HG03175 (cell line): ENCODE data around the gene HIVEP3.

Experiments
- ATAC-seq: cut with Tn5 transposase; IDR thresholded peaks from one replicate; pipeline ENCODE4 v1.9.1; 2021; ENCODE audit warnings: mild to moderate bottlenecking, moderate library complexity; ENCODE audit not compliant: unreplicated experiment

Gene HIVEP3

DNA sequence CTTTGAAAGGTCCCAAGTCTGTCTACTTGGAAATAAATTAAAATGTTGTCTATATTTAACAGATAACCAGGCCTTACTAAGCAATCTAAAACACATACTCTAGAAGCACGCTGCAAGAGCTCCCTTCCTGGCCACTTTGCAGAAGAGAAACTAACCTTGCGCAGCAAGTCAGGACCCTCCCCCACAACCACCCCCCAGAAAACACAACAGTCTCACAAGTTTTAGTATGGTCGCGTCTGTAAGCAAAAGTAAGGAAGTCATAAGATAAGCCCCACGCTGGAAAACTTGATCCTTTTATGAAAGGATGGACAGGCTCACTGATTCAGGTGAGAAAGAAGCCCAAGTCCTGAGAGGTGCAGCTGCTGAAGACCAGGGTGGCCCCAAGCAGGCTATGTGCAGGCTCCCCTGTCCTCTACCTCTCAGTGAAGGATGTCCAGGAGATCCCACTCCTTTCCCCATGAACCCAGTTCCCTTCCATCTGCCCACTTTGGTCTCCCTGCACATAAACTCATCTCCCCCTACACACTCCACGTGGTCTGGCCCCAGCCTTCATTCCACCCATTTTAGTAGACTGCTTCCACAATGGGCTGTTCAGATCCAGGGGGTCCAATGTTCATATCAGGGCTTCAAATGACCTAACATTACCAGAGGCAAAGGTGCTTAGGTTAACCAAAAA is 23.8 kb downstream of the HIVEP3 start:
- ATAC-seq, result no peak

DNA sequence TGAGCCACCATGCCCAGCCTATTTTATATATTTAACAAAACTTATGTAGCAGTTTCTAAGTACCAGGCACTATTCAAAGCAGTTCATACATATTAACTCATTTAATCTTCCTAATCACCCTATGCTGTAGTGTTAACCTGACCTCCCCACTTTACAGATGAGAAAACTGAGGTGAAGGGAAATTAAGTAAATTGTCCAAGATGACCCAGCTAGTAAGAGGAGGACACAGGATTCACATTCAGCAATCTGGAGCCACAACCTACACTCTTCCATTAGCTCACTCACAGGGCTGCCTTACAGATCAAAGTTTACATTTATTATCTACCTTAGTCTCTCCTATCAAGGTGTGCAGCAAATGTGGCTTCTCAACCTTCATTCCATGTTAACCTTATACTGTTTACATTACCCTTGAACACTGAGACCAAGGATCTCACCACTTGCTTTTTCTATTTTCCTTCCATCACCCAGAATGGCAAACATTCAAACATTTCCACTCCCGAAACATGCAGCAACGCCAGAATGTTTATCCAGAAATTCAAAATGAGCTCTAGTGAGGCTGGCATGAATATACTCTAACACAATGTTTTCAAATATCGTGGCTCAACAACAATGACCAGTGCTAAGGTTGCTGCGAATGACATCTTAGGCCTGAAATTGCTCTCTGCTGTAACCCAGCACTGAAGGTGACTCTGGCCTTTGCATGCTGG is 24.5 kb downstream of the HIVEP3 start:
- no peak for ATAC-seq

DNA sequence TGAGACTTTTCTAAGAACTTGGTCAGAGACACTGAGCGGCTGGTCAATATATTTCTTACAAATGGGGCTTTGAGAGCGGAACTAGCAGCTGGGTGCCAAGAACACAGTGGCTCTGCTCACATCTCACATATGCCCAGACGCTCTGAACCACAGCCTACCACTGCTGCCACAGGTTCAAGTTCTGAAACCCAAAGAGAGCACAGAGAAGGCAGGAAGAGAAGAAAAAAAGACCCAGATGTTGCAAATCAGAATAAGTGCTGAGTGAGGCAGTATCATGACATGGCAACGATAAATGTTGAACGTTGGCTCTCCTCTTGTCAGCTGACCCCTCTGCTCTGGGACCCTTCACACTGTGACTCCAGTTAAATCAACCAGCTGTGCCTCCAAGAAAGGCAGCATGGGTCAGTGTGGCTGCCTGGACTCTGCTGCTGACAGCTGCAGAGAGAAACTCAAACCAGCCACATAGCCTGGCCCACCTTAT is 26.4 kb downstream of the HIVEP3 start:
- no peak for ATAC-seq

DNA sequence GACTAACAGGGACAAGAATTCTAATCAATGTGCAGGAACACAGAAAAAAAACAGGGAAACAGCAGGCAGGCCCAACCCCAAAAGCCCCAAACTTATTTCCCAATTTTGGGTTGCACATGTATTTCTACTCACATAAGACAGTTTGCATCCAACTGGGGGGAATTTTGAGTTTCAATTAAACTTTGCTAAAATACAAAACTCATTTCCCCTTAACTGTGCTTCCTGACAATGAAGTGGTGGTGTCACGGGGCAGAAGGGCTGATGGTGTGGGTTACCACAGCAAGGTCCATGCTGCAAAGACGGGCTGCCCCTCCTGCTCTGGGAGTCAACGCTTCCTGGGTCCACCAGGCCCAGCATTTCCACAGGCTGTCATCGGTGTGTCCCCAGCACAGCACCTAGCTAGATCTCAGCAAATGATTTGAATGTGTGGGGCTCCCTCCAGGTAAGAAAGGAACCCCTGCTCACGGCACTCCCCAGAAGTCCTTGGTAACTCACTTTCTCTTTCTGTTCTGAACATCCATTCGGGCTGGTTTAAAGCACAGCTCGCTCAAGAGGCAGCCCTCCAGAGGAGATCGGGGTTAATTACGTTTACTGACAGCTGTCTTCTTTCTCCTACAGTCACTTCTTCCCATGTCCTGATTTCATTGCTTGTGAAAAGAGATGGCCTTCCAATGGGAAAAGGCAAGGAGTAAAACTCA is 27.4 kb downstream of the HIVEP3 start:
- peak; percentile 88 for ATAC-seq

DNA sequence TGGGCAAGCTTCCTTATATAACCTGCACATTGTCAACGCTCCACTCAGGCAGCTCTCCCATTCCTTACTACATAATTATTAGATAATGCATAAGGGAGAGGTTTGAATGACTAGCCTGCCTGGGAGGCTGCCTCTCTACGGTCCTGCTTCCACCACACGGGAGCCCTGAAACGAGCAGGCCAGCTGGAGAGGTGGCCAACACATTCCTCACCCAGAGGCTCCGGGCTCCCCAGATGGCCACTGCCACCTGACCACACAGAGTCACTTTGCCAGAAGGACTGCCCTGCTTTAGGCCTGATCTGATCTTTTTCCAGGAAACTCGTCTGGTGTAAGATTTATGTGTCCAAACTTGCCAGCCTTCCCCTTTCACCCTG is 27.9 kb downstream of the HIVEP3 start:
- no peak for ATAC-seq

DNA sequence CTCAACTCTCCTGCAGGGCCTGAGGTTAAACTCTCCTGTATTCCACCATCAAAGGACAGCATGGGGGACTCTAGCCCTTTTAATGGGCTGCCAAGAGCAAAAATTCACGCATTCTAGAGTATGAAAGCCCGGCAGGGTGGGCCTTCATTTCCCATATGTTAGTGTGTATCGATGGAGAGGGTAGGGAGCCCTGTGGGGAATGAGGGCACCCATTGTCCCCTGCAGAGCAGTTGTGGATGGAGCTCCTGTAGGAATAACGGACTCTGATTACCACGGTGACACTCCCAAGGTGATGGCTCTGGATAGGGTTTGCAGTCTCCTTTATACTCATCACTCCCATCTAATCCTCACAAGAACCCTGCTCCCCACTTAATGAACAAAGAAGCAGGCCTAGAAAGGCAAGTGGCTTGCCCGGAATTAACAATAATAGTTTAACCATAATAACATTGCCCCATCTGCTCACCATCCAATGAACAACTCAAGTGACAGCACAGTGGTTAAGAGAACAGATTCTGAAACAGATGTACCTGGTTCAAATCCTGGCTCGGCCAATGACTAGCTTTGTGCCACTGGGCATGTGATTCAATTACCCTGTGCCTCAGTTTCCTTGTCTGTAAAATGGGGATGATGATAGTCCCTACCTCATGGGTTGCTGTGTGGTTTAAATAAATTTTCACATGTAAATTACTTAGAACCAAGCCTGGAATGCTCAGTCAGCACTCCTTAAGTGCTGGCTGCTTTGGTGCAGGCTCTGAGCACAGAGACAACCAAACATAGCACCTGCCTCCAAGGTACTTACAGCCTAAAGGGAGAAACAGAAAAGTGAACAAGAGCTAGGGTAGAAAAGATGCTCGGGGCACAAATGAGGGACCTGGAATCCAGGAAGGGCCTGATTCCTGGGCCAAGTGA is 29.0 kb downstream of the HIVEP3 start:
- no peak for ATAC-seq

DNA sequence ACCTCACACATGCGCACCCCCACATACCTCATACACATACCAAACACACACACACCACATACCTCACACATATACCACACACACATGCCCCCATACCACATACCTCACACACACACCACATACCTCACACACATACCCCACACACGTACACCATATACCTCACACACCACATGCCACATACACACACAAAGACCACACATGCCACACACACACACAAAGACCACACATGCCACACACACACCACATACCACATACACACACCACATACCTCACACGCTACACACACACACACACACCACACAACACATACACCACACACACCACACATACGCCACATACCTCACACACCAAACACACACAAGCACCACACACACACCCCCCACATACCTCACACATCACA is 30.0 kb downstream of the HIVEP3 start:
- ATAC-seq, result no peak

DNA sequence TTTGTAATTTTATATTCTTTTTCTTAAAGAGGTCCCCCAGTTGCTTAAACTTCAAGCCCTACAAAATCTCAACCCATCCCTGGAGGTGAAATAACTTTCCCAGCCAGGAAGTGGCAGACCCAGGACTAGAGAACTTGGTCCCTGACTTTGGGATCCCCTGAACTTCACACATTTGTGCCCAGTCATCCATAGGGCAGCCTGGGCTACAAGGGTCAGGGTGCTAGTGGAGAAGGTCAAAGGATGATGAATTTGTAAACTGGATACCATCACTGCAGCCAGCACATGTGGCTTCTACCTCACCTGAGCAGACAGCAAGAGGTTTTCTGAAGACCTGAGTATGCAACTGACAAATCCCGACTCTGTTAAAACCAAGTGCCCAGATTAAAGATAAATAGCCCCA is 31.4 kb downstream of the HIVEP3 start:
- ATAC-seq, result no peak

DNA sequence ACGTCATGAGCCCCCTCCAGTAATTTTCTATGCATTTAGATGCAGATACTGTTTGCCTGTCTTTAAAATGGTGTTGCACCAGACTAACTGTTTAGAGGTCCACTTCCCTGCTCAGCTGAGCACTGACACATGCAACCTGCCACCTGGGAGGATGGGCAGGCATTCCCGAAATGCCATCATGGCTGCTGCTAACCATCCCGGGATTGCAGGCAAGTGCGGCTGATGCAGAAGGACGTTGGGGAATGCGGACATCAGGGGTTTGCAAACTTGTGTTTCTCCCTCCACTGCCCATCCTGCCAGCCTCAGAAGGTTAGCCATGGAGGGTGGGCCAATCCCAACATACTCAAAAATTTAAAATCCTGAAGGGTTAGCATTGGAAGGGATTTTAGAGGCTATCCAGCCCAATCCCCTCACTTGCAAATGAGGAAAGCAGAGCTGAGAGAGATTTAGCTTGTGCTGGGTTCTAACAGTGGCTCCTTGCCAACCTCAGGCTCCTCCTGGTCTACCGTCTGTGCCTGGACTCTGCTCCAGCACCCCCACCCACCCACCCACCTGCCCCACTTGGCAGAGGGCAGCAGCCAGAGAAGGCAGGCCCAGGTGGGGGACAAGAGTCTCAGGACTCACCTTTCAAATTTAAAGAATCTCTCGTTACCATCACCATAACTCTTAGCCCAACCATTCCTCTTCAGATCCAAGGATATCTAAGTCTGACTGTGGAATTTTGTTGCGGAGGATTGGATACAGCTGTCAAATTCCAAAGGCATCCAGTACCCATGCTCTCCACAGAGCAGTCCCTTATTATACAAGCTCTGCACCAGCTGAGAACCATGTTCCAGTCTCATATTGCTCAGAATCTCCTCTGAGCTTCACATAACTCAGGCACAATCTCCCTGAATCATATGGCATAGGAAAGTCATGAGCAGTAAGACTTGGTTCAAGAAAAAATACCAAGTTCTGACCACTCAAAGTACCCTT is 34.2 kb downstream of the HIVEP3 start:
- ATAC-seq, result no peak

DNA sequence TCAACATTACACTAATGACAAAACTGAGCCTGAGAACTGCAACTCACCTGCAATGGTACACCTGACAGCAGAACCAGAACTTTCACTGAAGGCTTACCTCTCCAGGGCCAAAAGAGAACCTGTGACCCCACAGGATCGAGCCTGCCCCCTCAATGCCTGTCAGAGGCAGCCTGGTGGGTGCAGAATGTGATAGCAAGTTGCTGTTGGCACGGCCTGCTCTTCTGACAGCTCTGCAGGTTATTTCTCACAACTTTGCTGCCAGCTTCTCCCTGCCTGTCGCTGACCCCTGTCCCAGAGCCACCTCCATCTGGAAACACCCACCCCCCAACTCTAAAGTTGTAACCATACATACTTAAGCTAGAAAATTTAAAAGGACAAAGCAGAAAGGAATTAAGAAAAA is 35.2 kb downstream of the HIVEP3 start:
- ATAC-seq, result no peak

DNA sequence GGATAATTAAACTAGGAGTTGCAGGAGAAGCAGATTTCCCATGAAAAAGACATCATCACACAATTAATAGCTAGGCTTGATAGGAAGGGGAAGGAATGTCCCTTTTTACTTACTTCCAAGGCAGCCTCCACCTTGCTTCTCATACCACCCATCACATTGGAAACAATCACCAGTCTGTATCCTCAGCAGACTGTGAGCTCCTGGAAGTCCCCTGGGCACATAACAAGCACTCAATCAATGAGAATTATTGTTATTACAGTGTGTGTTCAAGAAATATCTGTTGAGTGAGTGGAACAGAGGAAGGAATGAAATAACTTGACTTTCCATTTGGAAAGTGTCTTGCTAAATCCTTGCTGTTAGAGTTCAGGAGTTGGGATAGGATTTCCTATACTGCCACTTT is 36.2 kb downstream of the HIVEP3 start:
- no peak for ATAC-seq

DNA sequence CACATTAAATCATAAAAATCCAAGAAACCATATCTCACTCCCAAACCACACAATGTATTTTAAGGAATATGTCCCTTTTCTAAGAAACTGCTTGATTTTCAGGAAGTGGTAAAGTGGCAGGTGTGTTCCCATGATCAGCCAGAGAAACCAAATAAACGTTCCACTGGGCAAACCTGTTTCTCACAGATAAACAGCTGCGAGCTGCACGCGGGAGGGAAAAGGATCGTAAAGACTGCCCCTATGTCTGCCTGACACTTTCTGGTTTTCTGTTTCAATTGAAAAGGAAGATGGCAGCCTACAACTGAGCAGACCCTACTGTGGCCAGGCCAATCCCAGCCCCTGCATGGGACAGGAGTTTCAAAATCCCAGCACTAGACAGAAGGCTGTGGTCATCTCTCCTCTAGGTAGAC is 36.6 kb downstream of the HIVEP3 start:
- no peak for ATAC-seq

DNA sequence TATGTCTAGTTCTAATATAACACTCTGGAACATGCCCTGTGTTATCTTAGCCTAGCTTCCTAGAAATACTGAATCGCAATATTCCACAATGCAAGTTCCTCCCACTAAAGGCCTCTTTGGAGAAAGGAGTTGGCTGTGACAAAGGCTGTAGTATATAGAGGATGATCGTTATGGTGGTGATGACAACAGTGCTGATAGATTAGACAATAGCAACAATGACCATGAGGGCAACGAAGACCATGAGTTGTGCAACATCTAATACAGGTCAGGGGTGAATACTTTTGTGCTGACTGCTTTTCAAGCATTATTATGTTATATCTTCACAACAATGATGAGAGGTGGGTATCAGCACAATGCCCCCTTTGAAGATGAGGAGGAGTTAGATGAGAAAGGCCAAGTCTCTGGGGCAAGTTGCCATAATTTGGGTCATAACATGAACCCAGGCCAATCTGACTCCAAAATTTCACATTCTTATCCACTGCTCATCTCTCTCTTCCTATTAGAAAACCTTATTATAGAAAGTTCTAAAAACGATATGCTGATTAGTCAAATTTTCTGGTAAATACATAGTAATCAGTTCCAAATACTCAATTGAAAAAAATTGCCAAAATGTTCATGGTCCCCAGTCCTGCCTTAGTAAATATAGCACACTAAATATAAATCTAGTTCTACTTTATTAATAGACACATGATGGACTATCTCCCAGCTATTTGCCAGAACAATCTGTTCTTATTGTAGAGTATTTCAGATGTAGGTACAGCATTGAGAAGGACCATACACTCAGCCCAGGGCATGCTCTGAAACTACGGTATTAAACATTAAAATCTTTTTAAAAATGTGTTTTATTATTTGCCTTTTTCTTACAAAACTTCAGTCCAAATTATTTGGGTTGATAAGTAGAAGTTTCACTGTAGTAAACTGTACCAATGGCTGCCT is 37.5 kb downstream of the HIVEP3 start:
- ATAC-seq, result no peak

DNA sequence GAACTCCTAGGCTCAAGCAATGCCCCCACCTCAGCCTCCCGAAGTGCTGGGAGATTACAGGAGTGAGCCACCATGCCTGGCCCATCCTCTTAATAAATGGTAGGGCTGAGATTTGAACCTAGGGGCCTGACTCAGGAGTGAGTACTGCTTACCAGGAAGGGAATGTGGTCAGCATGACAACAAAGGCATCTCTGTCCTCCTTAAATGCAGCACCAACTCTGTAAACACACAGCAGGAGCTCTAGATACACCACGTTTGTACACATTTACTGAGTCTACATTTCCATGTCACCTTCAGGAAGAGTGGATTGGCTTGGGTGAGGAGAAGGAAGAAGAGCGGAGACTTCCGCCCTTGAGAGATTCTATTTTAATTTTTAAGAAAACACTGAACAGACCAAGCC is 38.5 kb downstream of the HIVEP3 start:
- ATAC-seq, result no peak

DNA sequence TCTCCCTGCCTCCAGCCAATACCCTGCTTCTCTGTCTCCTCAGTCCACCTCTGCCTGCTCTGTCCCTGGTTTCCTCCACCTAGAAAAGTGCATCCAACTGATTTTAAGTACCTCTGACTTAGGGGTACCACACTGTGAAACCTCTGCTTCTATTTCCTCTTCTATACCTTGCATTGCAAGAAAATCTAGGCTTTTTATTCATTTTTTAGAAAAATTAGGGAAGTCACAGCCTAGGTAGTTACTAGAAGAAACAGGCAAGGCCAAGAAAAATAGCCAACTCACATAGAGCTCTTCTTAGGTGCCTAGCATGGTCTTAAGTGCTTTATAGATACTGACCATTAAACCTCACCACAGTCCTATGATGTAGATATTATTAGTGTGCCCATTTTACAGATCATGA is 39.1 kb downstream of the HIVEP3 start:
- no peak for ATAC-seq

DNA sequence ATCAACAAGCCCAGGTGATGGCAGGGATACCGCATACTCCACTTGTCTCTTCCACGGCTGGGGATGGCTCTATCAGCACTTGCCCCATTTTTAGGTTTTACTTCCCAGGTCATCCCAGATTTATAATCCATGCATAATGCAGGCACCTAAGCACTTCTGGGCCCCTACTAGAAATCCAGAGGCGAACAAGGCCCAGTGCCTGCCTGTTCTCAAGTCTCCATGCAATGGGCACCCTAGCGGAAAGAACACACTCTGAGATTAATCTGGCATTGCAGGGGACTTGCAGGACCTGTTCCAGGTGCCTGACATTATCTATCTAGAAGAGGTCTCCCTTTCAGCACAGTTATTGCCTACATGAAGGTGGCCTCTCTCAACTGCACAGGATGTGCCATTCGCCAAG is 39.8 kb downstream of the HIVEP3 start:
- no peak for ATAC-seq

DNA sequence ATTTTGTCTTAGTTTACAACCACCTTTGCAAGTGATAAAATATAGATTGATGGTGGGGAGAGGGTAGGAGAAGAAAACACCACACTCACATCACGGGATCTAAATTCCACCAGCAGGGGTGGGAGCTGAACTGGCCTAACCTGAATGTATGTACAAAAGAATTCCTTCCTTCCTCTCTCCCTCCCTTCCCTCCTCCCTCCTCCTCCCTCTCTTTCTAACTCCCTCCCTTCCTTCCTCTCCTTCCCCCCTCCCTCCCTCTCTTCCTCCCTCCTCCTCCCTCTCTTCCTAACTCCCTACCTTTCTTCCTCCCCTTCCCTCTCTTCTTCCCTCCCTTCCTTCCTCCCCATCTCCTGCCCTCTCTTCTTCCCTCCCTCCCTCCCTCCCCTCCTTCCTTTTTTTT is 40.2 kb downstream of the HIVEP3 start:
- ATAC-seq, result no peak

DNA sequence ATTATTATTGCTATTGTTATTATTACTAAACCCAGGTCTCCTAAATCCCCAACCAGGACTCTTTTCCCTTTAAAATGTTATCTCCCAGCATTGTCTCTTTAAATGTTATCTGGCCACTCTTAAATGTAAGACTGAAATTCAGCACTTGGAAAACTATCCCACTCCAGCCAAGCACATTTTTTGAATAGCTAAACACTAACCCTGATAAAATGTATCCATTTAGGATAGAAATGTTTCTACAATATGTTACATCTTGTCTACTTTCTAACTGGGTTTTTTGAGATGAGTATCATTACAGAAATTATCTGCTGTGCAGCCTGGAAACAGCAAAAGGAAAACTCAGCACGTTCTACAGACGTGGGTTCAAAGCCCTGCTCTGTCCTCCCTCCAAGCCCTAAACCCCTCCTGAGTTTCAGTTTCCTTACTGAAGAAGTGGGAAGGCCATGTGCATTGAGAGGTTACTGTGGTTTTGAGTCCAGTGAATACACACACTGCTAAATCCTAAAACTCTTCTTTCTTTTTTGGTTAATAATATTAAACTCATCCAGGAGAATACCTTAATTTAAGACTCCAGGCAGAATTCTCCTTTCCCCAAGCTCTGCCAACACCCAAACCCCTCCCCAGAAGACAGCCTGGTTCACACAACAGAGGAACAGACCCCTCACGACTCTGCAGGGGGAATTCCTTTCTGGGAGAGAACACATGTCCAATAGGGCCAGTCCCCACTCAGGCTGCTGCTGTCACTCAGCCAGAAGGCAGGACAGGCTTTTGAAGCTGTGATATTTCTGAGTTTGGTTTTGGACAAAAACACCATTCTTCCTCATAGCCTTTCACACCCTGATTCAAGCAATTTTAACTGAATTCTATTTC is 41.9 kb downstream of the HIVEP3 start:
- ATAC-seq, result no peak
